Stimulated activated CD4-positive, alpha-beta T cell treated with anti-CD3 and anti-CD28 coated beads, Interleukin-15, amount 100 ng/mL, for 48 hours (primary cell): ENCODE measurements around the gene ZNF432.

ENCODE experiments used
- DNase-seq, 2 donors: peaks; one replicate each; pipeline ENCODE4 v3.0.0-alpha.2; 2020; ENCODE audit warnings: low read depth in 2 of 2

Gene ZNF432

GRCh38 chr19:52007806-52008557, 40.7 kb downstream of the ZNF432 start, which contains the start of gene ZNF615:
ZNF615 (minus strand) TSS chr19:52008211; CDS start chr19:52003711, 4,500 bp downstream.
- peak; percentile 72 to 82 for DNase-seq

- DNase-seq: no peak
Observed at GRCh38 chr19:52007451-52007805, 41.2 kb downstream of the ZNF432 start.

GRCh38 chr19:51994048-51994644, 54.5 kb downstream of the ZNF432 start:
- no peak for DNase-seq

GRCh38 chr19:51993422-51993821, 55.2 kb downstream of the ZNF432 start:
- no peak for DNase-seq

DNA sequence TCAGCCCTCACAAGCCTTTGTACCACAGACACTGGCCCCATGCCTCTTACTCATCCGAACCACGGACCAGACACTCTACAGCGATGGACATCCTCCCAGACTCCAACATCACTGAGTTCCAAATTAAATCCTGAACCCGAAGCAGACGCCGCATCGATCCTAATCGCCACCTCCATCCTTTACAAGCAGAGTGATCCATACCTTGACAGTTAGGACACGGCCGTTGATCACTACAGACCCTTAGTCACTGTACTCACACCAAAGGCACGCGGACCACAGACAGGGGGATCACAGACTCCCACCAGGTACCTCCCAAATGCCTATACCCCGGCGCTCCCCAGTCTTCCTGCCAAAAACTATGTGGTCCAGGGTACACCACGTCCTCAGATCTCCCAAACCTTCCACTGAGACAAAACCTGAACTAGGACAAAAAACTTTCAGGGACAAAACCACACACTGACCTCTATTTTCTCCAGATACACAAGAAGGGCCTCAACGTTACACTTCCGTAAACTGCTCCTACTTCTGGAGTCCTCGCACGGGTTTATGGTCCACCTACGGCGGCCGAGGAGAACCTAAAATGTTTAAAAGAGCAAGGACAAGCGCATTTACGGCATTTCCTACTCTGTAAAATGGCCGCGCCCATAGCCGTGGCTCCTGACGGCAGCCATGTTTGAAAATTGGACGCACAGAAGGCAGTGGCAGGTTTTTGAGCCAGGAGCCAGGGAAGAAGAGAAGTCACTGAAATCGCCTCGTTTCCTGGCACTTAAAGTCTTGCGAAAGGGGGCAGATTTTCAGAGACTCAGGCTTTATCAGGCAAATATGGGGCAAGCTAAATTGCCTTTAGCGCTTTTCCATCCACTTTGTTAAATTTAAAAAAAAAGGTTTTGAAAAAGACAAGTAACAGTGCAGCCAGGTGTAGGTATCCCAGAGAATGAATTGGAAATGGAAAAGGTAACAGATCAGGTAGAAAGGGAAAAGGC, 62.0 kb downstream of the ZNF432 start, which contains the start of gene ZNF350:
ZNF350 (minus strand) TSS at position 532 of the 983 bp plus-strand sequence. CDS start 12,480 bp downstream, outside the sequence.
- DNase-seq: peak; percentile 78 to 82

DNA sequence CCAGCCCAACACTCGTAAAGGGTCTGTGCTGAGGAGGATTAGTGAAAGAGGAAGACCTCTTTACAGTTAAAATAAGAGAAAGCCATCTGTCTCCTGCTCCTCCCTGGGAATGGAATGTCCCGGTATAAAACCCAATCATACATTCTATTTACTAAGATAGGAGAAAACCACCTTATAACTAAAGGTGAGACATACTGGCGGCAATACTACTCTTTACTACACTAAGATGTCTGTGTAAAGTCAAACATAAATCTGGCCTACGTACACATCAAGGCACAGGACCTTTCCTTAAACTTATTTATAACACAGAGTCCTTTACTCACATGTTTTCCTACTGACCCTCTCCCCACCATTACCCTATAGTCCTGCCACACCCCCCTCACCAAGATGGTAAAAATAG, 65.3 kb downstream of the ZNF432 start:
- no peak for DNase-seq
